K562 (cell line): ENCODE results near the gene COL11A2. TPM values are rescaled to one million over a fixed set of nuclear protein-coding genes. Genes with fewer than 3 reads are reported as not detected.
A peak's percentile ranks its signal among the peaks of the same experiment; 100 is the strongest.

Experiments
- BRCA1 ChIP-seq, 2 experiments: fragments of 450-650 bp in 1 of 2; sonication (generic) in 1 of 2; formaldehyde crosslinking in 1 of 2; IDR thresholded peaks; 2 replicates each; pipeline versions ENCODE4 v1.5.0 to v1.6.1; 2017 to 2020; ENCODE audit warnings: mild to moderate bottlenecking in 1 of 2, missing genetic modification reagents in 1 of 2
- CREB1 ChIP-seq, 2 experiments: sonication (generic) in 1 of 2; formaldehyde crosslinking in 1 of 2; IDR thresholded peaks; 2 replicates each; pipeline versions ENCODE4 v1.6.1 to v1.8.0; 2012 to 2022; ENCODE audit warnings: inconsistent platforms in 1 of 2, mild to moderate bottlenecking in 1 of 2, missing genetic modification reagents in 1 of 2, moderate library complexity in 1 of 2
- EHMT2 ChIP-seq: fragments of 450-650 bp; IDR thresholded peaks from 2 replicates; pipeline ENCODE4 v1.6.1; 2018; ENCODE audit warnings: antibody characterized with exemption
- ESRRA ChIP-seq: fragments of 450-650 bp; IDR thresholded peaks from 2 replicates; pipeline ENCODE4 v1.6.1; 2014; ENCODE audit warnings: low read depth, mild to moderate bottlenecking, moderate library complexity, borderline replicate concordance
- FOXK1 ChIP-seq: sonication (generic); formaldehyde crosslinking; IDR thresholded peaks from 2 replicates; pipeline ENCODE4 v1.8.0; 2022; ENCODE audit warnings: missing genetic modification reagents, mild to moderate bottlenecking, borderline replicate concordance
- KAT7 ChIP-seq: sonication (generic); formaldehyde crosslinking; IDR thresholded peaks from 2 replicates; pipeline ENCODE4 v1.8.0; 2022; ENCODE audit warnings: missing genetic modification reagents, mild to moderate bottlenecking, borderline replicate concordance
- MEF2A ChIP-seq: IDR thresholded peaks from 2 replicates; pipeline ENCODE4 v1.6.1; 2011; ENCODE audit warnings: low read depth, mild to moderate bottlenecking, low read length, moderate library complexity; ENCODE audit not compliant: control insufficient read depth
- PML ChIP-seq: IDR thresholded peaks from 2 replicates; pipeline ENCODE4 v1.6.1; 2012; ENCODE audit warnings: low read length, inconsistent platforms
- POLR2A ChIP-seq: fragments of 450-650 bp; conservative IDR thresholded peaks from 2 replicates; pipeline ENCODE4 v1.6.1; 2016
- RBM39 ChIP-seq: fragments of 200-400 bp; formaldehyde crosslinking; optimal IDR thresholded peaks from 2 replicates; pipeline ENCODE3; 2018; ENCODE audit warnings: low read depth, low read length
- ZBTB8A ChIP-seq: fragments of 450-650 bp; IDR thresholded peaks from 2 replicates; pipeline ENCODE4 v1.6.1; 2018; ENCODE audit warnings: mild to moderate bottlenecking, moderate library complexity; ENCODE audit not compliant: partially characterized antibody
- ZNF583 ChIP-seq: fragments of 250-450 bp; sonication (Bioruptor Pico); IDR thresholded peaks from 2 replicates; pipeline ENCODE4 v1.4.0; 2020
- polyA plus RNA-seq, 8 experiments: library from polyadenylated mRNA; depleted of rRNA in 4 of 8; stranded (reverse) in 5 of 8; unstranded in 3 of 8; fragments of >200 nt; fragmentation: Nextera tagmentation in 2 of 8; fragmentation: Illumina TruSeq in 1 of 8; extraction: Ambion mirVana in 2 of 8; extraction: Trizol in 1 of 8; gene quantifications; 2 replicates each; pipeline versions ENCODE4 v1.2.1 to v1.2.3, GENCODE V29; 2011 to 2014; ENCODE audit warnings: inconsistent platforms in 1 of 8, missing spikeins in 1 of 8
- total RNA-seq, 7 experiments: library from RNA; depleted of rRNA in 6 of 7; stranded (reverse); fragments of >200 nt in 6 of 7; fragmentation: Illumina TruSeq in 2 of 7; extraction: Trizol in 2 of 7; gene quantifications; 2 replicates each; pipeline versions ENCODE4 v1.2.1 to v1.2.3, GENCODE V29; 2011 to 2021; ENCODE audit warnings: low replicate concordance in 1 of 7
- TF ChIP-seq, protein P1 (sequence below), 2 experiments: fragments of 200-800 bp in 1 of 2; sonication (Bioruptor generic) in 1 of 2; sonication (generic) in 1 of 2; formaldehyde crosslinking in 1 of 2; IDR thresholded peaks in 1 of 2; conservative IDR thresholded peaks in 1 of 2; 2 replicates each; pipeline versions ENCODE4 v1.5.0 to v1.6.1; 2016 to 2020; ENCODE audit warnings: missing compliant biosample characterization in 1 of 2, missing genetic modification characterization in 1 of 2, missing genetic modification reagents in 1 of 2
- TF ChIP-seq, protein P2 (sequence below), 2 experiments: IDR thresholded peaks; 2 replicates each; pipeline ENCODE4 v1.6.1; 2012; ENCODE audit warnings: improper control_type of control experiment in 2 of 2, low read depth in 2 of 2, low read length in 2 of 2, borderline replicate concordance in 1 of 2
- TF ChIP-seq, protein P3 (sequence below): sonication (generic); formaldehyde crosslinking; IDR thresholded peaks from 2 replicates; pipeline ENCODE4 v1.8.0; 2023; ENCODE audit warnings: mild to moderate bottlenecking, missing genetic modification reagents
- TF ChIP-seq, protein P4 (sequence below): fragments of 450-650 bp; IDR thresholded peaks from 2 replicates; pipeline ENCODE4 v1.6.1; 2016; ENCODE audit warnings: antibody characterized with exemption

COL11A2 gene
- total and polyA plus RNA-seq, 9 of the 15 experiments (the other 6 are each of a cell fraction or from before 2014, with no cell fraction given), result 0.04 to 0.35 (median 0.09) TPM; not detected in 1

DNA sequence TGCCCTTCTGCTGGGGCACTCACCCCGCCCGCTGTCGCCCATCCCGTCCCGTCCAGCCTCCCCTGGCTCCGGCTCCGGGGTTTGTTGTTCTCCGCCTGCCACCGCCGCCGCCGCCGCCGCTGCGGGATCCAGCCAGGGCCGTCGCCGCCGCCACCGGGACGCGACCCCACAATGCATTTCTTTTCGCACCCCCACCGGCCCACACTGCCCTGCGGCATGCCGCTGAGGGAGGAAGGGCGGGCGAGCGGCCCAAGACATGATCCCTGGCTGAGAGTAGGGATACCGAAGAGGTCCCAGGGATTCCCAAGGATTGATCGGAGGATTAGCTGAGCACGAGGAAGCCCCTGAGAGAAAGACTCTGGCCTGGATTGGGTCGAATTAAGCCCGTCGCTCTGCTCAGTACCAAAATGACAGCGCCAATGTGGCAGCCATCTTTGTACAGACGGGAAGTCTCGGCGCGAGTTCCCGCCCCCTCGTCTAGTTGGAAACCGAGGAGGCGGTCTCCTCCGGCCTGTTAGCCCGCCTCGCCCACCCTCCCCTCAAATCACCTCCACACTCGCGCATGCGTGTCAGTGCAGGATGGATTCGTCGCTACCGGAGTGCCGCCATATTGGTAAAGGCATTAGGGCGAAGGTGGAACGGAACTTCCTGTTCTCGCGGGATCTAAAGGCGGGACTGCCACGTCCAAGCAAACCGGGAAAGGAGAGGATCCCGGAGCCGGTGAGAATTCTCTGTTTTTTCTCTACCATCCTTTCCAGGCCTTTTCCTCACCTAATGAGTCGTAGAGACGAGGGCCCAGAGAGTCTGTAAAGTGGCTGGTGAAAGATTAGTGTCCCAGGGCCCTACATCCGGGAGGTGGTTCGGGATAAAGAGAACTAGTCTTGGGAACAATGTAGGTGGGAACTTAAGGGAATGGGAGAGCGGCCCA, 8.2 kb upstream of the COL11A2 start, which contains the start of the genes RXRB and SLC39A7 (continued):
- TF ChIP-seq BRCA1 (IDR thresholded peaks at IDR 0.05) (no peak), BRCA1 (CRISPR knock-in tag; IDR thresholded peaks at IDR 0.05) (no peak), KAT7 (CRISPR knock-in tag) (peak; percentile 10; the same call in 1 of the 2 replicates), RBM39 (no peak), ZNF583 (CRISPR knock-in tag) (peak; percentile 79; the same call in 1 of the 2 replicates), POLR2A (peak; percentile 99), FOXK1 (CRISPR knock-in tag) (peak; percentile 59; the same call in 1 of the 2 replicates), EHMT2 (peak; percentile 8; the same call in 1 of the 2 replicates), ESRRA (peak; percentile 71; the same call in 1 of the 2 replicates), MEF2A (no peak), PML (peak; percentile 79; the same call in 1 of the 2 replicates), CREB1 (IDR thresholded peaks at IDR 0.05) (peak; percentile 82), CREB1 (CRISPR knock-in tag; IDR thresholded peaks at IDR 0.05) (peak; percentile 59), ZBTB8A (no peak)
- TF ChIP-seq, protein P1, sequence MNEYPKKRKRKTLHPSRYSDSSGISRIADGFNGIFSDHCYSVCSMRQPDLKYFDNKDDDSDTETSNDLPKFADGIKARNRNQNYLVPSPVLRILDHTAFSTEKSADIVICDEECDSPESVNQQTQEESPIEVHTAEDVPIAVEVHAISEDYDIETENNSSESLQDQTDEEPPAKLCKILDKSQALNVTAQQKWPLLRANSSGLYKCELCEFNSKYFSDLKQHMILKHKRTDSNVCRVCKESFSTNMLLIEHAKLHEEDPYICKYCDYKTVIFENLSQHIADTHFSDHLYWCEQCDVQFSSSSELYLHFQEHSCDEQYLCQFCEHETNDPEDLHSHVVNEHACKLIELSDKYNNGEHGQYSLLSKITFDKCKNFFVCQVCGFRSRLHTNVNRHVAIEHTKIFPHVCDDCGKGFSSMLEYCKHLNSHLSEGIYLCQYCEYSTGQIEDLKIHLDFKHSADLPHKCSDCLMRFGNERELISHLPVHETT (CRISPR knock-in tag; conservative IDR thresholded peaks at IDR 0.05 in 1 of 2, IDR thresholded peaks at IDR 0.05 in 1 of 2), result peak in 1 of 2 experiments; percentile 100; a peak in 2 of 4 replicates
- TF ChIP-seq, protein P2, sequence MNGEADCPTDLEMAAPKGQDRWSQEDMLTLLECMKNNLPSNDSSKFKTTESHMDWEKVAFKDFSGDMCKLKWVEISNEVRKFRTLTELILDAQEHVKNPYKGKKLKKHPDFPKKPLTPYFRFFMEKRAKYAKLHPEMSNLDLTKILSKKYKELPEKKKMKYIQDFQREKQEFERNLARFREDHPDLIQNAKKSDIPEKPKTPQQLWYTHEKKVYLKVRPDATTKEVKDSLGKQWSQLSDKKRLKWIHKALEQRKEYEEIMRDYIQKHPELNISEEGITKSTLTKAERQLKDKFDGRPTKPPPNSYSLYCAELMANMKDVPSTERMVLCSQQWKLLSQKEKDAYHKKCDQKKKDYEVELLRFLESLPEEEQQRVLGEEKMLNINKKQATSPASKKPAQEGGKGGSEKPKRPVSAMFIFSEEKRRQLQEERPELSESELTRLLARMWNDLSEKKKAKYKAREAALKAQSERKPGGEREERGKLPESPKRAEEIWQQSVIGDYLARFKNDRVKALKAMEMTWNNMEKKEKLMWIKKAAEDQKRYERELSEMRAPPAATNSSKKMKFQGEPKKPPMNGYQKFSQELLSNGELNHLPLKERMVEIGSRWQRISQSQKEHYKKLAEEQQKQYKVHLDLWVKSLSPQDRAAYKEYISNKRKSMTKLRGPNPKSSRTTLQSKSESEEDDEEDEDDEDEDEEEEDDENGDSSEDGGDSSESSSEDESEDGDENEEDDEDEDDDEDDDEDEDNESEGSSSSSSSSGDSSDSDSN (IDR thresholded peaks at IDR 0.05; ENCODE audit: borderline replicate concordance in 1 of 2, low read depth in 2 of 2, low read length in 2 of 2), result no peak
- TF ChIP-seq, protein P3, sequence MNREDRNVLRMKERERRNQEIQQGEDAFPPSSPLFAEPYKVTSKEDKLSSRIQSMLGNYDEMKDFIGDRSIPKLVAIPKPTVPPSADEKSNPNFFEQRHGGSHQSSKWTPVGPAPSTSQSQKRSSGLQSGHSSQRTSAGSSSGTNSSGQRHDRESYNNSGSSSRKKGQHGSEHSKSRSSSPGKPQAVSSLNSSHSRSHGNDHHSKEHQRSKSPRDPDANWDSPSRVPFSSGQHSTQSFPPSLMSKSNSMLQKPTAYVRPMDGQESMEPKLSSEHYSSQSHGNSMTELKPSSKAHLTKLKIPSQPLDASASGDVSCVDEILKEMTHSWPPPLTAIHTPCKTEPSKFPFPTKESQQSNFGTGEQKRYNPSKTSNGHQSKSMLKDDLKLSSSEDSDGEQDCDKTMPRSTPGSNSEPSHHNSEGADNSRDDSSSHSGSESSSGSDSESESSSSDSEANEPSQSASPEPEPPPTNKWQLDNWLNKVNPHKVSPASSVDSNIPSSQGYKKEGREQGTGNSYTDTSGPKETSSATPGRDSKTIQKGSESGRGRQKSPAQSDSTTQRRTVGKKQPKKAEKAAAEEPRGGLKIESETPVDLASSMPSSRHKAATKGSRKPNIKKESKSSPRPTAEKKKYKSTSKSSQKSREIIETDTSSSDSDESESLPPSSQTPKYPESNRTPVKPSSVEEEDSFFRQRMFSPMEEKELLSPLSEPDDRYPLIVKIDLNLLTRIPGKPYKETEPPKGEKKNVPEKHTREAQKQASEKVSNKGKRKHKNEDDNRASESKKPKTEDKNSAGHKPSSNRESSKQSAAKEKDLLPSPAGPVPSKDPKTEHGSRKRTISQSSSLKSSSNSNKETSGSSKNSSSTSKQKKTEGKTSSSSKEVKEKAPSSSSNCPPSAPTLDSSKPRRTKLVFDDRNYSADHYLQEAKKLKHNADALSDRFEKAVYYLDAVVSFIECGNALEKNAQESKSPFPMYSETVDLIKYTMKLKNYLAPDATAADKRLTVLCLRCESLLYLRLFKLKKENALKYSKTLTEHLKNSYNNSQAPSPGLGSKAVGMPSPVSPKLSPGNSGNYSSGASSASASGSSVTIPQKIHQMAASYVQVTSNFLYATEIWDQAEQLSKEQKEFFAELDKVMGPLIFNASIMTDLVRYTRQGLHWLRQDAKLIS, result 0 out of 2 replicates have a peak, but pooled peaks have one; percentile 71
- TF ChIP-seq, protein P4, sequence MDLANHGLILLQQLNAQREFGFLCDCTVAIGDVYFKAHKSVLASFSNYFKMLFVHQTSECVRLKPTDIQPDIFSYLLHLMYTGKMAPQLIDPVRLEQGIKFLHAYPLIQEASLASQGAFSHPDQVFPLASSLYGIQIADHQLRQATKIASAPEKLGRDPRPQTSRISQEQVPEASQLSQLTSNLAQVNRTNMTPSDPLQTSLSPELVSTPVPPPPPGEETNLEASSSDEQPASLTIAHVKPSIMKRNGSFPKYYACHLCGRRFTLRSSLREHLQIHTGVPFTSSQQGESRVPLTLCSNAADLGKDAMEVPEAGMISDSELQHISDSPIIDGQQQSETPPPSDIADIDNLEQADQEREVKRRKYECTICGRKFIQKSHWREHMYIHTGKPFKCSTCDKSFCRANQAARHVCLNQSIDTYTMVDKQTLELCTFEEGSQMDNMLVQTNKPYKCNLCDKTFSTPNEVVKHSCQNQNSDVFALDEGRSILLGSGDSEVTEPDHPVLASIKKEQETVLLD, result peak; percentile 97
